ENCODE measurements around the gene MBD3.

DNA sequence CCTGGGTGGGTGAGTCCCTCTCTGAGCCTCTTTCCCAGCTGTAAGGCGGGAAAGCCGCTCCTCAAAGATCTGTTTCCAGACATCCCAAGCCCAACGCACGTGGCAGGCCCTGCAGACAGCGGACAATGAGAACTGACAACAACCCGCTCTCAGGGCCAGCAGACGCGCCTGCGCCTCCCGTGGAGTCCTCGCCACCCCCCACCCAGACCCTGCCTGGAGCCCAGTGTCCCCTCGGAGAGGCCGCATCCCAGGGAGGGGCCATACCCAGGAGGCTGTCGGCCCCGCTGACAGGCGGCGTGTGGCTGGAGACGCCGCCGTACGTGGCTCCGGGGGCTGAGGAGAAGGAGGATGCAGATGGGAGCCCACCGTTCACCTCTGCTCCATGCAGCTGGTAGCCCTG is 28.9 kb upstream of the MBD3 start:
- TF ChIP-seq FOXM1 (IDR thresholded peaks at IDR 0.05; ENCODE audit: borderline replicate concordance) (no peak), TARDBP (IDR thresholded peaks at IDR 0.05) (no peak), CTBP1 (IDR thresholded peaks at IDR 0.05; ENCODE audit: borderline replicate concordance) (no peak), ELF4 (IDR thresholded peaks at IDR 0.05) (no peak), HDGF (IDR thresholded peaks at IDR 0.05; ENCODE audit: borderline replicate concordance) (no peak), SUZ12 (IDR thresholded peaks at IDR 0.05) (no peak), ARNT (IDR thresholded peaks at IDR 0.05) (no peak), SP1 (IDR thresholded peaks at IDR 0.05) (no peak), LEF1 (IDR thresholded peaks at IDR 0.05; ENCODE audit: borderline replicate concordance) (no peak), FOXK2 (IDR thresholded peaks at IDR 0.05) (no peak), FOXA1 (IDR thresholded peaks at IDR 0.05) (no peak), NFRKB (IDR thresholded peaks at IDR 0.05) (no peak), BHLHE40 (IDR thresholded peaks at IDR 0.05; ENCODE audit: borderline replicate concordance) (no peak)
